NCI-H1105 treated with DMSO at 0.1 percent for 48 hours (cell line): Measurements from ENCODE around the gene MKRN1.
"Not testable (repeated sequence)": the region's sequence is repeated elsewhere in the genome, so short reads cannot be mapped to it uniquely, and the experiment has no call there.

Source experiments
- DNase-seq: peaks from one replicate; lab custom pipeline; 2025; lab: John Stamatoyannopoulos, UW

Gene MKRN1

GRCh38 chr7:140439359-140439758, 39.9 kb downstream of the MKRN1 start:
- DNase-seq: no peak

- no peak for DNase-seq
These were observed 43.9 kb downstream of the MKRN1 start for GRCh38 chr7:140435252-140435895.

- DNase-seq: no peak
These were observed 45.9 kb downstream of the MKRN1 start for GRCh38 chr7:140433396-140433795.

- DNase-seq: no peak
These were observed 53.2 kb downstream of the MKRN1 start for GRCh38 chr7:140426130-140426529.

- DNase-seq: no peak
These were observed 53.6 kb downstream of the MKRN1 start for GRCh38 chr7:140425718-140426117.

- no peak for DNase-seq
These were observed 55.8 kb downstream of the MKRN1 start for GRCh38 chr7:140423501-140423900.

GRCh38 chr7:140421521-140421920, 57.8 kb downstream of the MKRN1 start:
- DNase-seq: no peak

- DNase-seq: no peak
These were observed 60.7 kb downstream of the MKRN1 start for GRCh38 chr7:140418653-140419052.

GRCh38 chr7:140418156-140418472, 61.2 kb downstream of the MKRN1 start:
- not testable (repeated sequence) for DNase-seq

- DNase-seq: peak; percentile 93
These were observed 61.7 kb downstream of the MKRN1 start for GRCh38 chr7:140417456-140418155.

GRCh38 chr7:140416560-140416959, 62.7 kb downstream of the MKRN1 start:
- no peak for DNase-seq

GRCh38 chr7:140415816-140416215, 63.5 kb downstream of the MKRN1 start:
- not testable (repeated sequence) for DNase-seq

GRCh38 chr7:140415361-140415760, 63.9 kb downstream of the MKRN1 start:
- DNase-seq: no peak

GRCh38 chr7:140404565-140405065, 74.7 kb downstream of the MKRN1 start:
- peak; percentile 40 for DNase-seq

GRCh38 chr7:140403878-140404564, 75.3 kb downstream of the MKRN1 start, which contains the start of gene RAB19:
RAB19 (plus strand) TSS chr7:140404058; CDS start chr7:140407647, 3,589 bp downstream.
- peak; percentile 73 for DNase-seq
